Naive thymus-derived CD4-positive, alpha-beta T cell (primary cell): Measurements from ENCODE around the gene SPATA6. TPM values are rescaled to one million over a fixed set of nuclear protein-coding genes. Genes with fewer than 3 reads are reported as not detected.

Experiments
- ATAC-seq: fragments of 150-1000 bp; cut with Tn5 transposase; 2 replicates; pipeline ENCODE4 v1.10.0; 2021; ENCODE audit warnings: mild to moderate bottlenecking, moderate library complexity
- CTCF ChIA-PET: fragments of 350-600 bp; sonication (Branson Sonifier 250); formaldehyde crosslinking; loops from one replicate; lab custom pipeline; 2021; ENCODE audit warnings: antibody characterized with exemption; lab: Charles Lee
- POLR2A ChIA-PET: fragments of 350-600 bp; sonication (Branson Sonifier 250); formaldehyde crosslinking; loops from one replicate; lab custom pipeline; 2021; ENCODE audit warnings: antibody characterized with exemption, inconsistent platforms; lab: Charles Lee
- DNase-seq, 9 donors: peaks; one replicate each; pipeline versions ENCODE4 v3.0.0 to v3.0.0-alpha.2; 2020 to 2022; ENCODE audit warnings: mixed read lengths in 1 of 9
- H3K27ac ChIP-seq: one replicate; pipeline ENCODE4 v1.7.0; 2013; ENCODE audit warnings: mild to moderate bottlenecking, low read depth, low read length, moderate library complexity
- H3K27me3 ChIP-seq, 2 donors: one replicate each; pipeline ENCODE4 v1.7.0; 2013; ENCODE audit warnings: low read length in 2 of 2, mild to moderate bottlenecking in 2 of 2, moderate library complexity in 2 of 2; ENCODE audit not compliant: control insufficient read depth in 2 of 2, insufficient read depth in 2 of 2
- H3K36me3 ChIP-seq, 3 experiments: 1 replicate in 2 of 3; 2 replicates in 1 of 3; pipeline ENCODE4 v1.7.0; 2013; ENCODE audit warnings: low read length in 3 of 3, mild to moderate bottlenecking in 3 of 3, moderate library complexity in 1 of 3; ENCODE audit not compliant: insufficient read depth in 3 of 3, control insufficient read depth in 2 of 3
- H3K4me1 ChIP-seq, 2 donors: one replicate each; pipeline ENCODE4 v1.7.0; 2013; ENCODE audit warnings: low read length in 2 of 2, mild to moderate bottlenecking in 2 of 2, moderate library complexity in 1 of 2; ENCODE audit not compliant: control insufficient read depth in 2 of 2, insufficient read depth in 2 of 2
- H3K4me3 ChIP-seq: 2 replicates; pipeline ENCODE4 v1.7.0; 2013; ENCODE audit warnings: mild to moderate bottlenecking, low read length
- H3K9me3 ChIP-seq, 3 experiments: 1 replicate in 2 of 3; 2 replicates in 1 of 3; pipeline ENCODE4 v1.7.0; 2013; ENCODE audit warnings: low read length in 3 of 3; ENCODE audit not compliant: control insufficient read depth in 2 of 3
- H3K27ac Mint-ChIP-seq, 9 donors: one replicate each; pipeline ENCODE4 v1.8.0; 2020 to 2022; ENCODE audit warnings: mixed read lengths in 9 of 9, mild to moderate bottlenecking in 8 of 9, moderate library complexity in 5 of 9, inconsistent platforms in 2 of 9
- H3K27me3 Mint-ChIP-seq, 5 donors: one replicate each; pipeline ENCODE4 v1.8.0; 2021 to 2022; ENCODE audit warnings: mixed read lengths in 5 of 5, mild to moderate bottlenecking in 1 of 5
- H3K36me3 Mint-ChIP-seq, 5 donors: one replicate each; pipeline ENCODE4 v1.8.0; 2020 to 2022; ENCODE audit warnings: mixed read lengths in 5 of 5, mild to moderate bottlenecking in 3 of 5, inconsistent platforms in 1 of 5
- H3K4me1 Mint-ChIP-seq, 7 donors: one replicate each; pipeline ENCODE4 v1.8.0; 2020 to 2022; ENCODE audit warnings: mixed read lengths in 7 of 7, mild to moderate bottlenecking in 3 of 7, inconsistent platforms in 1 of 7
- H3K4me3 Mint-ChIP-seq, 10 donors: one replicate each; pipeline ENCODE4 v1.8.0; 2020 to 2022; ENCODE audit warnings: mild to moderate bottlenecking in 10 of 10, mixed read lengths in 10 of 10, moderate library complexity in 6 of 10, inconsistent platforms in 2 of 10
- H3K9me3 Mint-ChIP-seq, 11 donors: one replicate each; pipeline ENCODE4 v1.8.0; 2020 to 2022; ENCODE audit warnings: mixed read lengths in 11 of 11, mild to moderate bottlenecking in 4 of 11, inconsistent platforms in 1 of 11, moderate library complexity in 1 of 11
- intact Hi-C, 2 donors: fragments of 100-400 bp; cut with micrococcal nuclease; formaldehyde crosslinking; loops; one replicate each; pipeline ENCODE4 v1.15.1; 2023
- polyA plus RNA-seq, 2 donors: library from polyadenylated mRNA; unstranded; fragments of 300-500 nt; fragmentation: Illumina TruSeq; gene quantifications; one replicate each; pipeline ENCODE4 v1.2.3, GENCODE V29; 2021
- total RNA-seq, 6 experiments: library from RNA in 5 of 6; stranded (reverse) in 5 of 6; gene quantifications; 1 replicate in 5 of 6; 2 replicates in 1 of 6; pipeline ENCODE4 v1.2.3 and lab custom pipeline; 2021 to 2026

The SPATA6 gene
- total and polyA plus RNA-seq, 7 experiments from 2014 or later: 1.0 to 11.2 (median 3.0) TPM

- Mint-ChIP-seq H3K9me3 (peaks cover 0 to 3% (median 0%) of the 10 kb centered on the region in 11 donors), H3K27me3 (peaks cover 0 to 7% (median 5%) of the 10 kb centered on the region in 5 donors), H3K4me1 (peaks cover 0 to 1% (median 0%) of the 10 kb centered on the region in 7 donors), H3K4me3 (no peak overlapping the region), H3K36me3 (no peaks in the 10 kb centered on the region), H3K27ac (no peak overlapping the region)
- H3K27ac ChIP-seq: no peak overlapping the region
- no peaks in the 10 kb centered on the region for H3K4me1 ChIP-seq
- H3K27me3 ChIP-seq: no peaks in the 10 kb centered on the region
- ChIA-PET POLR2A (no interaction called here), CTCF (no interaction called here)
- H3K4me3 ChIP-seq: no peak overlapping the region
- intact Hi-C loops: no loop called here
- no peak for DNase-seq
- no peaks in the 10 kb centered on the region for H3K9me3 ChIP-seq
- no peaks in the 10 kb centered on the region for H3K36me3 ChIP-seq
- no peak for ATAC-seq
These were observed 210.1 kb downstream of the SPATA6 start for GRCh38 chr1:48261881-48262400.

DNA sequence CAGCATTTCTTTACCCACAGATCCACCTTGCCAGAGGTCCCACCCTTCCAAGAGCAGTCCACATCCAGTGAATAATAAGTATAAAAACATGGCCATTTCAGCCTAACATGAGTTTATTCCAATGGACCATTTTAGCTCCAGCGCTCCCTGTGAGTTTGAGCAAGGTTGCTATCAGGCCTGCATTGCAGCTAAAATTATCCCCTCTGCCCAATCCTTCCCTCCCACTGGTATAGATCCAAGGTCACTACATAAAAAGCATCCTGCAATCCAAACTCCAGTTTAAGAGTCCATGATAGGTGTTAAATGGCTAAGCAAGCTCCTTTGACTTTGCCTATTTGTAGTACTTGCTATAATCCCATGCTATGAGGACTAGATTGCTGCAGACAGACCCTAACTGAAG lies 213.9 kb downstream of the SPATA6 start:
- no peaks in the 10 kb centered on the region for H3K36me3 ChIP-seq
- DNase-seq (no peak), ATAC-seq (no peak)
- no peaks in the 10 kb centered on the region for H3K27me3 ChIP-seq
- Mint-ChIP-seq H3K27me3 (peaks cover 0 to 12% (median 7%) of the 10 kb centered on the region in 5 donors), H3K9me3 (no peaks in the 10 kb centered on the region), H3K27ac (no peak overlapping the region), H3K4me3 (no peak overlapping the region), H3K36me3 (no peaks in the 10 kb centered on the region), H3K4me1 (no peaks in the 10 kb centered on the region)
- H3K27ac ChIP-seq: no peak overlapping the region
- no peaks in the 10 kb centered on the region for H3K9me3 ChIP-seq
- intact Hi-C loops: no loop called here
- H3K4me1 ChIP-seq: no peaks in the 10 kb centered on the region
- POLR2A ChIA-PET: no interaction called here
- H3K4me3 ChIP-seq: no peak overlapping the region
- CTCF ChIA-PET: no interaction called here

DNA sequence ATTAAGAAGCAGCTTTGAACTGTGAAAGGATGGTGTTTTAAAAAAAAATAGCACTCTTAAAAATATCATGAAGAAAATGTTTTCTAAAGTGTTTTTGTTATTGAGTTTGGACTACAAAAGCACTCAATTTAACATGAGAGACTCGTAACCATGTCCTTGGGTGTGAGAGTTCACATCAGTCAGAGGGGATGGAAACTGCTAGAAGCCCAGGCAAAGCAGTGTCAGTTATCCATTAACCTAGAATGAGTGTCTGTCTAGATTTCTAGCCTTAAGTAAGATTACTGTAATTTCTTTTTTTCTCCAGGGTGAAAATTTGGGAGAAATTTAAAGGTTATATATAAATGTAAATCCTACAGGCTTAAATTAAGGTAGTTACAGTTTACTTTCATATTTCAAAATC lies 217.8 kb downstream of the SPATA6 start:
- no peaks in the 10 kb centered on the region for H3K36me3 ChIP-seq
- no peaks in the 10 kb centered on the region for H3K9me3 Mint-ChIP-seq
- no peak overlapping the region for H3K4me3 ChIP-seq
- ATAC-seq (no peak), DNase-seq (no peak)
- no peaks in the 10 kb centered on the region for H3K36me3 Mint-ChIP-seq
- intact Hi-C loops: no loop called here
- no peak overlapping the region for H3K27ac Mint-ChIP-seq
- ChIA-PET POLR2A (no interaction called here), CTCF (no interaction called here)
- no peak overlapping the region for H3K4me3 Mint-ChIP-seq
- no peaks in the 10 kb centered on the region for H3K4me1 ChIP-seq
- peaks cover 0 to 12% (median 6%) of the 10 kb centered on the region in 5 donors for H3K27me3 Mint-ChIP-seq
- H3K27me3 ChIP-seq: no peaks in the 10 kb centered on the region
- peaks cover 0 to 2% (median 0%) of the 10 kb centered on the region in 7 donors for H3K4me1 Mint-ChIP-seq
- no peak overlapping the region for H3K27ac ChIP-seq
- no peaks in the 10 kb centered on the region for H3K9me3 ChIP-seq

- DNase-seq: no peak
- H3K4me1 Mint-ChIP-seq: peaks cover 0 to 2% (median 0%) of the 10 kb centered on the region in 7 donors
- no peak overlapping the region for H3K4me3 Mint-ChIP-seq
- H3K36me3 Mint-ChIP-seq: no peaks in the 10 kb centered on the region
- no peak for ATAC-seq
- ChIA-PET CTCF (interaction anchor here (1.1 kb wide), 1 partner anchor 16 kb away, joined by 3 read pairs; no protein-coding TSS in a partner anchor), POLR2A (no interaction called here)
- intact Hi-C loops: no loop called here
- Histone ChIP-seq H3K27me3 (no peaks in the 10 kb centered on the region), H3K4me1 (no peaks in the 10 kb centered on the region), H3K9me3 (no peaks in the 10 kb centered on the region), H3K4me3 (no peak overlapping the region), H3K36me3 (no peaks in the 10 kb centered on the region), H3K27ac (no peak overlapping the region)
- H3K9me3 Mint-ChIP-seq: no peaks in the 10 kb centered on the region
- peaks cover 5 to 18% (median 7%) of the 10 kb centered on the region in 5 donors for H3K27me3 Mint-ChIP-seq
- no peak overlapping the region for H3K27ac Mint-ChIP-seq
These were observed 220.2 kb downstream of the SPATA6 start for GRCh38 chr1:48251821-48252220.

DNA sequence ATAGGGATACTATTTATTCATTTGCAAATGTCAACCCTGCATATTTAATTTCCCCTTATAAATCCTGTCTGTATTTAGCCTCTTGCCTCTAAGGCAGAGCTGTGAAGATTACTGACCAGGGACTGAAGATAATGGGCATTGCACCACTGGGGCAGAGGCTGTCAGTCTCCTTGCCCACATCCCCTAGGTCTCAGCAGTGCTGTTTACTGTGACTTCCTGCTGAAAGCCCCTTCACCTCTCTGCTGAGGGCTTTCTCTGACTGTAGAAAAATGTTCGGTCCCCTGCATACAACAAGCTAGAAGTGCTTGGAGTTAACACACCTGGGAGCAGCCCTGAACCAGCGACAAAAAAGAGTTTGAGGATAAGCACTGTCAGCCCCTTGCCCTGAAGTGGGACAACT lies 220.7 kb downstream of the SPATA6 start:
- Mint-ChIP-seq H3K4me1 (peaks cover 0 to 2% (median 0%) of the 10 kb centered on the region in 7 donors), H3K27me3 (peaks cover 5 to 18% (median 7%) of the 10 kb centered on the region in 5 donors), H3K36me3 (no peaks in the 10 kb centered on the region), H3K9me3 (no peaks in the 10 kb centered on the region), H3K27ac (no peak overlapping the region), H3K4me3 (no peak overlapping the region)
- H3K4me3 ChIP-seq: no peak overlapping the region
- no peaks in the 10 kb centered on the region for H3K4me1 ChIP-seq
- no peaks in the 10 kb centered on the region for H3K9me3 ChIP-seq
- ATAC-seq (peak; percentile 42), DNase-seq (no peak)
- H3K27me3 ChIP-seq: no peaks in the 10 kb centered on the region
- ChIA-PET CTCF (no interaction called here), POLR2A (no interaction called here)
- no peak overlapping the region for H3K27ac ChIP-seq
- intact Hi-C loops: no loop called here
- H3K36me3 ChIP-seq: no peaks in the 10 kb centered on the region

GRCh38 chr1:48250572-48250971 lies 221.4 kb downstream of the SPATA6 start:
- Mint-ChIP-seq H3K36me3 (no peaks in the 10 kb centered on the region), H3K27me3 (peaks cover 1 to 14% (median 5%) of the 10 kb centered on the region in 5 donors), H3K27ac (no peak overlapping the region), H3K9me3 (no peaks in the 10 kb centered on the region), H3K4me1 (peaks cover 0 to 2% (median 0%) of the 10 kb centered on the region in 7 donors), H3K4me3 (no peak overlapping the region)
- no peak for DNase-seq
- intact Hi-C loops: no loop called here
- Histone ChIP-seq H3K4me3 (no peak overlapping the region), H3K27me3 (no peaks in the 10 kb centered on the region), H3K36me3 (no peaks in the 10 kb centered on the region), H3K4me1 (no peaks in the 10 kb centered on the region), H3K27ac (no peak overlapping the region), H3K9me3 (no peaks in the 10 kb centered on the region)
- ATAC-seq: no peak
- ChIA-PET CTCF (interaction anchor here (0.6 kb wide), 1 partner anchor 91 kb away, joined by 3 read pairs; no protein-coding TSS in a partner anchor), POLR2A (no interaction called here)

DNA sequence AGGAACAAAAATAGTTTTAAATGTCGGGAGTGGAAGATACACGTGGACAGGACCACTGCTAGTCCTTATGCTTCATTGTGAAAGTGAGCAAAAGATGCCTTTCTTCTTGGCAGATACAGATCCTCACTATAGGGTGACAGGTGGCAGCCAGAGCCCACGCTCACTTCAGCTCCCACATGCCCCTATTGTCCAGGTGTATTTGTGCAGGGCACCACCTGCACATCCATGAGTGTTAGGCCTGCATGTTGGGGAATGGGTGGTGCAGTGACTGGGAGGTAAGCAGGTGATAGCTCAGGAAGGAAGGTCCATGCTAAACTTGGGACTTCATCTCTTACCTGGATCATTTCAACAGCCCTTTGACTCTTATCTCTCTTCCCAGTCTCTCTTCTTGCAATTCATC lies 222.1 kb downstream of the SPATA6 start:
- Mint-ChIP-seq H3K36me3 (no peaks in the 10 kb centered on the region), H3K4me1 (peaks cover 0 to 6% (median 4%) of the 10 kb centered on the region in 7 donors), H3K9me3 (no peaks in the 10 kb centered on the region), H3K4me3 (no peak overlapping the region), H3K27ac (no peak overlapping the region), H3K27me3 (peaks cover 0 to 13% (median 5%) of the 10 kb centered on the region in 5 donors)
- H3K36me3 ChIP-seq: no peaks in the 10 kb centered on the region
- CTCF ChIA-PET: no interaction called here
- DNase-seq (no peak), ATAC-seq (no peak)
- no peaks in the 10 kb centered on the region for H3K4me1 ChIP-seq
- POLR2A ChIA-PET: no interaction called here
- intact Hi-C loops: no loop called here
- H3K27ac ChIP-seq: no peak overlapping the region
- H3K4me3 ChIP-seq: no peak overlapping the region
- H3K9me3 ChIP-seq: no peaks in the 10 kb centered on the region
- H3K27me3 ChIP-seq: no peaks in the 10 kb centered on the region
